GM18498 (cell line): ENCODE data around the gene FAM83D.
"Not testable (repeated sequence)": the region's sequence is repeated elsewhere in the genome, so short reads cannot be mapped to it uniquely, and the experiment has no call there.

Source experiments
- ATAC-seq: cut with Tn5 transposase; IDR thresholded peaks from one replicate; pipeline ENCODE4 v1.9.1; 2021; ENCODE audit warnings: mild to moderate bottlenecking, moderate library complexity; ENCODE audit not compliant: unreplicated experiment

The FAM83D gene

GRCh38 chr20:38962044-38962927, 36.1 kb downstream of the FAM83D start, which contains the start of gene DHX35:
DHX35 (plus strand) TSS chr20:38962344; CDS start chr20:38962368, 24 bp downstream.
- peak; percentile 97 for ATAC-seq

GRCh38 chr20:38962928-38963401, 36.7 kb downstream of the FAM83D start:
- ATAC-seq = no peak

DNA sequence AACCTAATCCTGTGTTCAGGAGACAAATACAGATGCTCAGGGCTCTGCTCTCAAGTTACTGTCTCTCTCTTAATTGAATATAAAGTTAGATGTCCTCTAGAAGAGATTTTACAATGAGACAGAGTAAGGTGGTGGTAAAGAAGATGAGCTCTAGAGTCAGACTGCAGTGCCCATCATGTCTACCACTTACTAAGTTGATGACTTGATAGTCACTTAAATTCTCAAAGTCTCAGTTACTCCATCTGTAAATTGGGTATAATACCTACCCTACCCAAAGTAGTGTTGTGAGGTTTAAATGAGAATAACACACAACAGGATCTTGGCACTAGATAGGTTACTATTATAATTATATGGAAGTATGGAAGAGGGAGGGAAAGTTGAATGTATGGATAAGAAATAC, 37.5 kb downstream of the FAM83D start:
- no peak for ATAC-seq

- ATAC-seq = no peak
Measured at GRCh38 chr20:38965264-38965663, 39.0 kb downstream of the FAM83D start.

DNA sequence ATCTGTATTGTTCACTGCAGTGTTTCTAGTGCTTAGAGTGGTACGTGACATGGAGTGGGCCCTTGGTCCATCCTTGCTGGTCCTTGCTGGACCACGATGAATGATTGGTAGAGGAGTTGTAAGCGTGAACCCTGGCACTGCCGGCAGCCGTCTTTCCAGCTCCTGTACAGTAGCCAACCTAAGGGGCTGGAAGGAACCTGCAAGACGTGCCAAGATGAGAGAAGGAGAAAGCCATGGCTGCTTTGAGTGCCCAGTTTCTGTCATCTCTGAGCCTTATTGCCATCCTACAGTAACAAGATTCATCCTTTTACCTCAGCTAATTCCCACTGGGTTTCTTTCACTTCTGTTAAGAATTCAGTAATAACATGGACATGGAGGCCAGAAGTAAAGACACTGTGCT, 41.9 kb downstream of the FAM83D start:
- no peak for ATAC-seq

DNA sequence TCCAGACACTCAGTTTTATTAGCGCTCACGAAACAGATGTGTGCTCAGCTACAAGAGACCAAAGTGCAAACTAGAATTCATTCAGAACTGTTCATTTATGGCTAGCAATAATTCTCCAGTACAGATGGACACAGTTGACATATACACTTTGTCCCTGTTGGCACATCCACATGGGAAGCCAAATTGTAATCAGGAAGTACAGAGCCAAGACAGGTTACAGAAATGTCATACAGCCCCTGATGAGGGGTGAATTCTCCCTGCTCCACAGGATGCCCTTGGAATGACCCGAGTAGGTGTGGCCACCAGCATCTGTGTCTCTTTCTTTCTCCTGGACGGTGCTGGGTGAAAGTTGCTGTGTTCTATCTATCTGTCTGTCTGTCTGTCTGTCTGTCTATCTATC, 43.5 kb downstream of the FAM83D start:
- ATAC-seq = no peak

DNA sequence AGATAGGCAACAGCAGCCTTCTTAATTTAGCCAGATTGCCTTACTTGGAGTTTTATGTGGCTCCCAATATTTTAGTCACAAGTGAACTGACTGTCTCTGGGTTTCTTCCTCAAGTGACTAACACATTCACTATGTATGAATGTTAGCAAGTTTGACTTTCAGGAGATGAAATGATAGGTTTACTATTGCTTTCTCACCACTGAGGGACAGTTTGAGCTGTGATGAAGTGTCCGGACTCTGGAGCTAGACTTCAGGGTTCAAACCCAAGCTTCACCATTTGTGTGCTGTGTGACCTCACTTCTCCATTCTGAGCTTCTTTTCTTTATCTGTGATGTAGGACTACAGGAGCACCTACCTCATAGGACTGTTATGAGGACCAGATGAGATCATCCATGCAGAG, 44.1 kb downstream of the FAM83D start:
- no peak for ATAC-seq

DNA sequence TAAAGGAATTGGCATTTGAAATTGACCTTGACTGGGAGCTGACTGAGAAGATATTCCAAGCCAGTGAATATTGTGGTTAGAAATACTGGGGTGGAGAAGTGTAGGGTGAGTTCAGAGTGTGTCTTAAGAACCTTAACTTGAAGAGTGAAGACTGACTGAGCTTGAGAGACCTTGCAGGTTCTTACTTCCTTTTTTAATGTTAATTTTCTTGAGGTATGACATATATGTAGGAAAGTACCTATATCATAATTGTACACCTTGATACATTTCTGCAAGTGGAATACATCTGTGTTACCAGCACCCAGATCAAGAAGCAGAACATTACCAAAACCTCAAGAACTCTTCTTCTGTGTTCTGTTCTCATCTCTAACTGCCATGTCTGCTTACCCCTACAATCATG, 46.9 kb downstream of the FAM83D start:
- no peak for ATAC-seq

GRCh38 chr20:38973645-38974044, 47.4 kb downstream of the FAM83D start:
- ATAC-seq = no peak

GRCh38 chr20:38975539-38976120, 49.4 kb downstream of the FAM83D start:
- no peak for ATAC-seq

GRCh38 chr20:38979434-38979833, 53.2 kb downstream of the FAM83D start:
- no peak for ATAC-seq

- no peak for ATAC-seq
Measured at GRCh38 chr20:38979842-38980241, 53.6 kb downstream of the FAM83D start.

DNA sequence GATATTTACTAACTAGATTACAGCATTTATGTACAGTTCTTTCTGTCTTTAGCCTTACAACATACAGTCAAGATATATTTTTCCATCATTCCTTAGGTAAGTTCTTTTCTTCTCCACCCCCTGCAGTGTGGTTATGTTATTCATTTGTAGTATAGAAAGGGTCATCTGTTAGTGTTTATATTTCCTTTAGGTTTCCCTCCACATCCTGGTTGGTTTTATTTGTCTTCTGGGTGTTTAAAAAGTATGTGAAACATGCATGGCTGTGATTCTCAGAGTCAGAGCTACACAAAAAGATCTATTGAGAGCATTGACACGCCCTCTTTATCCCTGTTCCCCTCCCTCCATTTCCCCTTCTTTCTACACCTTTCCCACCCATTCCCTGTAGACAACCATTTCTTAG, 56.1 kb downstream of the FAM83D start:
- no peak for ATAC-seq

DNA sequence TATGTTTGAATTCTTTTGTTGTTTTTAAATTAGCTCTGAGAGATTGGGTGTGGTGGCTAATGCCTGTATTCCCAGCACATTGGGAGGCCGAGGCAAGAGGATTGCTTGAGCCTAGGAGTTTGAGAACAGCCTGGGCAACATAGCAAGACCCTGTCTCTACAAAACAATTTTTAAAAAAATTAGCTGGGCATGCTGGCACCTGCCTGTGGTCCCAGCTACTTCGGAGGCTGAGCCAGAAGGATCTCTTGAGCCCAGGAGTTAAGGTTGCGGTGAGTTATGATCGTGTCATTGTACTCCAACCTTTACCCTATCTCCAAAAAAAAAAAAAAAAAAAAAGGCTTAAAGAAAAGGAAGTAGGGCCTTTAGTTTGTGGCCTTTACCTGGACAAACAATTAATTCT, 58.8 kb downstream of the FAM83D start:
- no peak for ATAC-seq

DNA sequence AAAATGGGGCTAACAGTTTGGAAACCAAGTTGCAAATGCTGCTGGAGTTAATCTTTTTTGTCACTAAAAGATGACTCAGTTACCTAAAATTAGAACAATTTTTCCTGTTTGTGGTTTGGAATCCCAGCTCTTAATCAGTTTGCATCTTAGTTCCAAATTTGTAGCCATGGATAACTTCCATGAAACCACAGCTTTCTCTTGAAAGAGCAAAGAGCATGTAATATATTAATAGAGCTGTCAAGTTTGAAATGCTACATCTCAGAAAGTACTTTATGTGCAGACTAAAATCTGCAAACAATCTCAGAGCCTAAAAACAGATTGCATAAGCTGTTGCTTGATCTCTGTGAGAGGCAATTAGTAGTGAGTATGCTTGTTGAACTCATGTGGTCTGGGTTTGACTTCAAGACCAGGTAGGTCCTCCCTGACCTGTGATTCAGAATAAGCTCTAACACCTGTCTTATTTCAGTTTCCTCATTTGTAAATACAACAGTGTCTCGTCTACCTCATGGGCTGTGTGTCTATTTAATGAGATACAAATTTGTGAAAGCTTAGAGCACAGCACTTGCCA, 59.5 kb downstream of the FAM83D start:
- ATAC-seq = no peak

DNA sequence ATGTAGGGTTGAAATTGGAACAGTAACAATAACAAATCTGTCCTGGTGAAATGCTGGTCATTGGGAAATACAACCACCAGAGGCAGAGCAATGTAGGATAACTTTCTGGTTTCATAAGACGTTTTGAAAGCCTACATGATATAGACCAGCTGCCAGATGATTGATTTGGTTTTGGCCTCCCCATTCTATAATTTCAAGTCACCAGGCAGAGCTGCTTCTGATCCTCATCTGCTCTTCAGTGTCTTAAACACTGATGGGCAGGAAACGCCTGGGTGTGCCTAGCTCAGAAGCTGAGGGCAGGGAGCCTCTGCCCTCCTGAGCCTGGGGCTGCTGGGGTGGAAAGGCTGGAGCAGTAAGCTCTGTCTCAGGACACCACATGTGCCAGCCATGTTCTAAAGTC, 60.4 kb downstream of the FAM83D start:
- ATAC-seq = no peak

GRCh38 chr20:38987777-38988176, 61.6 kb downstream of the FAM83D start:
- ATAC-seq = peak; percentile 85

GRCh38 chr20:38990728-38991127, 64.5 kb downstream of the FAM83D start:
- no peak for ATAC-seq

DNA sequence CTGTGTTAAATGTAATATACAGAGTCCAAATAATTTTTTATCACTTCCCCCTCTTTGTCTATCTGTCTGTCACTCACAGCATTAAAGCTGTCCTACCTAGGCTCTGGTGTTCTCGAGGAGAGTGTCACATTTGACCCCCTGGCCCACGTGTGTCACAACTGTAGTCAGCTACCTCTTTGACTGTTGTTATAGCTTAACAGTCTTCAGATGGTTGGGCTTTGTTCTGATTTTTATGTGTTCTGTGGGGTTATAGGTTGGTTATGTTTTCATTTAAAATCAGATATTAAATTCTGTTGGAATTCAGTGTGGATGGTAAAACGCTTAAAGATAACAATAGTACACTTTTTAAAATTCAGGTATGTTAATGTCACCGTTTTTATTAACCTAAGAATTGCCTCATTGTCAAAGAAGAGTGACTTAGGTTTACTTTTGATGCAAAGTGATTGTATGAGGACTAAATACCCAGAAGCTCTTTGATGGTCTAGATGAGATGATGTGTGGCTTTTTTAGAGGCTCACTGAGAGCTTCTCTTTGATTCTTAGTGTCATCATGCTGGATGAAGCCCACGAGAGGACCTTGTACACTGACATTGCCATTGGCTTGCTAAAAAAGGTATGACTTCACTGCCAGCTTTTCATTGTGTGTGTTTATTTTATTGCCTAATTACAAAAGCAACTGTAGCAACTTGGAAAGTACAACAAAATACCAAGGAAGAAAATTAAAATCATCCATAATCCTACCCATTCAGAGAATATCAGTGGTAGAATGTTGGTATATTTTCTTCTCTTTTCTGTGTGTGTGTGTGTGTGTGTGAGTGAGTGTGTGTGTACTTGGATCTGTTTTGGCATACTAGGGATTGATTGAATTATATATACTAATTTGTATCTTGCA, 65.8 kb downstream of the FAM83D start:
- ATAC-seq = no peak

GRCh38 chr20:38995536-38996044, 69.4 kb downstream of the FAM83D start:
- no peak for ATAC-seq

GRCh38 chr20:38996866-38997265, 70.6 kb downstream of the FAM83D start:
- ATAC-seq = not testable (repeated sequence)
